DMS153 (cell line): ENCODE results near the gene STXBP5.

Experiments
- DNase-seq: peaks from one replicate; lab custom pipeline; 2025; lab: John Stamatoyannopoulos, UW

Gene STXBP5

DNA sequence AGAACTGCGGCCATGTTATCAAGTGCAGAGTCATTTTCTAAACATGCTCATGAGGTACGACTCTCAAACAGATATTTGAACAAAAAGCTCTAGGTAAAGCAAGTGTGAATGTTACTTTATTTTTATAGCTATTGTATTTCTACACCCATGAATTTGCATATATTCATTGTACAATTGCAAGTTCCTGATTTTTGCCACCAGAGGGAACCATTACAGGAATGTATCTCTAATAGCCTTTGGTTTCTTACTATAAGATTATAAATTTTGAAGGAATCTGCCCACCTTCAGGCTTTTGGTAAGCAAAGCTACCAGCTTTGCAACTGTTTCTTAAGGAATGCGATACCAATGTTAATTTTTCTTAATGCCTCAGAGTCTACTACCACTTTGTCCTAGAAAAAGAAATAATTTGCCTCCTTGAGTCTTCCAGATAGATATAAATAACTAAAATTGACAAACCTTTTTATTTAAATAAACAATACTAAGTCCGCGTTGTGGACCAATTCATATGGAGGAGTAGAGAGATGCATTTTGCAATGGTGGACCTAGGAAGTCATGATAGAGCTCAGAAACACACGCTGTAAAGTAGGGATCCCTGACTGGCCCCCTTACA lies 178.8 kb downstream of the STXBP5 start:
- DNase-seq, result no peak

- DNase-seq, result no peak
Observed at GRCh38 chr6:147384029-147384428, 179.8 kb downstream of the STXBP5 start.

GRCh38 chr6:147384737-147385710 lies 180.8 kb downstream of the STXBP5 start:
- no peak for DNase-seq

DNA sequence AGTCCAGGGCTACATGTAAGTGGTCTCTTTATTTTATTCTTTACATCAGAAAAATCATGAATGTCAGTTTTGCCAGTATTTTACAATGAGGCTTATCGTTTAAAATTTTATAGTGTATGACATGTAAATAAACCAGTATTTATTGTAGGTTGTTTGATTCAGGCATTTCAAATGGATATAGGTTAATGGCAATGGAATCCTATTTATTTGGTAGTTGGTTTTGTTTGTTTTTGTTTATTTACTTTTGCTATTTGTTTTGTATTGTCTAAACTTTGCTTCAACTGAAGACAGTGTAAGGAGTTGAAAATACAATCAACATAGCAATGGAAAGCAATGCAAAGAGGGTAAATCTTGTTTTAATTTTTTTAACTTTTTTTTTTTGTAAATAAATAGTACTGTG lies 185.2 kb downstream of the STXBP5 start:
- DNase-seq, result no peak

DNA sequence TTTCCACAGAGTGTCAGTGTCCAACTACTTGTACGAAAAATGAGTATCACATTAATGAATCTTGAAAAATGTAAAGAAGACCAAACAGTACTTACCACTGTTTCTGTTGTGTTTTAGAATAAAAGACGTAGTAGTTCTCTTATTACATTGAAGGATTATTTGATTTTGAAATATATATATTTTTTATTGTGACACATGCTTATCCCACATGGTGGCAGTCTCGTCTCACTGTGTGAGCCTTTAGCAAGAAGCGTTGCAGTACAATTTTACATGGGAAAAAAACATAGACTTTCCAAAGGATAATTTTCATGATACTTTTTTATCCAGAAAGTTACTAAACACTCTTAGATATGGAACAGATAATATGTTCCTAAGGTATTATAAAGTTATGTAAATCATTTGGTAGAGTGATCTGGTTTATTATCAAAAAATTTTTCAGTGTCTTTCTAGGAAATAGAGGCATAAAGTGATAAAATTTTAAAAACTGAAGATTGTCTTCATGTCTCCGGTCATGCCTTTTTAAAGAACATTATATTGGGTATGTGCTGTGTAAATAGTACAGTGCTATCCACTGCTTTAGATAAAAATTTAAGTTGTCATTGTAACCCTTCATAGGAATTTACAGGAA lies 186.8 kb downstream of the STXBP5 start:
- DNase-seq, result no peak

GRCh38 chr6:147392917-147393625 lies 188.9 kb downstream of the STXBP5 start:
- no peak for DNase-seq

DNA sequence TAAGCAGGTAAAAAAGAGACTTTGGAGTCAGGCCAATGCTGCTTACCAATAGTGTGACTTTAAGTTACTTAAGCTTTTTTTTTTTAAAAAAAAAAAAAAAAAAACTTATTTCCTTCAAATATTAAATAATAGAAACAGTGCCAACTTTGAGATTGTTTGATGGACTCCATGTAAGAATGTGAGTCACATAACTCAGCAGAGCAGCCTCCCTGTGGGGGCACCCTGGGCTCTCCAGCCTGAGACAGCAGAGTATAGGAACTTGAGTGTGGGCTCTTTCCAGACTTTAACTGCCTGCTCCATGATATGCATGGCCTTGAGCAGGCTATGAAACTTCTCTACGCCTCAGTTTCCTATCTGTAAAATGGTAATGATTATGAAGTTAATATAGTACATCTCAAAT lies 190.9 kb downstream of the STXBP5 start:
- no peak for DNase-seq

DNA sequence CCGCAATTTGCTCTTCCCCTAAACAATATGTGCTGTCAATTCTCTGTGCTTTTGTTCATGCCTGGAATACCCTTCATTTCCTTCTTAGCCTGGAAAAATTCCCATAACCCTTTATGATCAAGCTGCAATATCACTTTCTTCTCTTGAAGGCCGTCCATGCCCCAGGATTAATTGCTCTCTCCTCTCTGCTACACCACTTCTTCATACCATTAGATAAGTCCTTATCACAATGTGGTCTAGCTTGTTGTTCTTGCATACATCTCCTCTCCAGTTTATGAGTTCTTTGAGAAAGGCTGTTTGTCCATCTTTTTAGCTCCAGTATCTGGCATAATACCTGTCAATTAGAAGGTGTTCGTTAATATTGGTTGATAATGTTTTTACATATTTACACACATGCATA lies 193.1 kb downstream of the STXBP5 start:
- DNase-seq, result no peak

DNA sequence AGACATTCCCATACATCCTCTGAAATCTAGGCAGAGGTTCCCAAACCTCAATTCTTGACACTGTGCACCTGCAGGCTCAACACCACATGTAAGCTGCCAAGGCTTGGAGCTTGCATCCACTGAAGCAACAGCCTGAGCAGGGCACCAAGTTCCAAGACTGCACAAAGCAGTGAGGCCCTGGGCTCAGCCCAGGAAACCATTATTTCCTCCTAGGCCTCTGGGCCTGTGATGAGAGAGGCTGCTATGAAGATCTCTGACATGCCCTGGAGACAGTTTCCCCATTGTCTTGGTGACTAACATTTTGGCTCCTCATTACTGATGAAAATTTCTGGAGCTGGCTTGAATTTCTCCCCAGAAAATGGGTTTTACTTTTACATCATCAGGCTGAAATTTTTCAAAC lies 196.8 kb downstream of the STXBP5 start:
- DNase-seq, result no peak

DNA sequence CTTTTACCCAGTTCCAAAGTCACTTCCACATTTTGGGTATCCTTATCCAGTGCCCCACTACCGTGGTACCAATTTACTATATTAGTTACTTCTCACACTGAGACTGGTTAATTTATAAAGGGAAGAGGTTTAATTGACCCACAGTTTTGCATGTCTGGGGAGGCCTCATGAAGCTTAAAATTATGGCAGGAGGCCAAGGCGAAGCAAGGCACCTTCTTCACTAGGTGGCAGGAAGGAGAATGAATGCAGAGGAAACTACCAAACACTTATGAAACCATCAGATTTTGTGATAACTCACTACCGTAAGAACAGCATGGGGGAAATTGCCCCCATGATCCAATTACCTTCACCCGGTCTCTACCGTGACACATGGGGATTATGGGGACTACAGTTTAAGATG lies 197.6 kb downstream of the STXBP5 start:
- DNase-seq, result no peak

DNA sequence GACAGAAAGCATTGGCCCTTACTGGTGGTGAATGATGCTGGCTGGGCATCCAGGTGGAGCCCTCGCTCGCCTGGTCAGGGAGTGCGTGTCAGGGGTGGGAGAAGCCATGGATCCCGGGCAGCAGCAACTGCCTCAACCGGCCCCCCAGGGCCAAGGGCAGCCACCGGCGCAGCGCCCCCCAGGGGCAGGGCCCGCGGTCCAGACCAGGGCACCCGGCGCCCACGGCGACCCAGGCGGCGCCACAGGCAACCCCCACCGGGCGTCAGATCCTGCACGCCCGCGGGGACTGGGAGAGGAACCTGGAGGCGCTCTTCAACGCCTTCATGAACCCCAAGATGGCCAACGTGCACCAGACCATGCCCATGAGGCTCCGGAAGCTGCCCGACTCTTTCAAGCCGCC lies 202.6 kb downstream of the STXBP5 start:
- no peak for DNase-seq

GRCh38 chr6:147407571-147407970 lies 203.4 kb downstream of the STXBP5 start:
- DNase-seq, result no peak

DNA sequence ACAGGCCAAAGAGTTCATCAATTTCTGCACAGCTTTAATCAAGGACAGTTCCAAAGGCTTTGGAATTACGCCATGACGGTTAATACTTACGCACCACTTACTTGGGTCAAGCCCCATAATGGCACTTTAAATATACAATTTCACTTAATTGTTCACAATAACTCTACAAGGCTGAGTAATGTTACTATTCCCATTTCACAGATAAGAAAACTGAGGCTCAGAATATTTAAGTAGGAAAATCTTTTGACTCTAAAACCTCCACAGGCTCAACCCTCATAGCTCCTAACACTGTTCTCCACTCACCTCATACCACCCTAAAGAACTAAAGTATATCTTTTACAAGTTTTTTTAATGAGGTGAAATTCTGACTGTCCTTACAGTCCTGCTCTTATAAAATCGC lies 212.4 kb downstream of the STXBP5 start:
- DNase-seq, result no peak

DNA sequence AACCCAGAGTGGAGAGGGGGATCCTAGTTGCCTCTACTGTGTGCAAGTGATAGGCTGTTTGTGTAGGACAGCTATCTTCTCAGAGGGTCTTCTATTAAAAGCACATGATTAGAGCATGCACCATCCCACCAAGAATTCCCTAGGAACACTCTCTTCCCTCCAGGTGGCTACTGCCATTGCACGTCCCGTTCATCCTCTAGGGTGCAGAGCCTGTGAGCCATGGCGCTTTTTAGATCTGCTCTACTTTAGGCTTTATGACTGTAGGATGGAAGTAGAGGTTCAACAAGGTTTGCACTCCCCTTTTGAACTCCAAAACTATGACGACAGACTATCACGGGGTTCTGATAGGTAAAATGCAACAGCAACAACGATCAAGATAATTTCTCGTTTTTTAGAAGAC lies 213.7 kb downstream of the STXBP5 start:
- DNase-seq, result no peak

GRCh38 chr6:147418523-147418922 lies 214.3 kb downstream of the STXBP5 start:
- DNase-seq, result no peak

DNA sequence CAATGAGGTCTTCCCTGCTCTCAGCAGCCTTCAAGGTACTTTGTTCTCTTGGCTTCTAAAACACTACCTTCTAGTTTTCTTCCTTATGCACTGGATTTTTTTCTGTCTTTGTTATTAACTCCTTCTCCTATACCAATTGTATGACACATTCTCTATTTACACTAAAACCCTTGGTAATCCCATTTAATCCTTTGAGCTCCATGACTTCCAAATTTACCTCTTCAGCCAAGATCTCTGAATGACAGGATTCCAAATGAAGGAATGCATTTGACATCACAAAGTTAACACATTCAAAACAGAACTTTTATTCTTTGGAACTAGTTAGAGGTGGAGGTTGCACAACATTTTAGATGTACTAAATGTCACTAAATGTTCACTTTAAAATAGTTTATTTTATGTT lies 217.7 kb downstream of the STXBP5 start:
- no peak for DNase-seq

GRCh38 chr6:147423111-147423510 lies 218.9 kb downstream of the STXBP5 start:
- no peak for DNase-seq

DNA sequence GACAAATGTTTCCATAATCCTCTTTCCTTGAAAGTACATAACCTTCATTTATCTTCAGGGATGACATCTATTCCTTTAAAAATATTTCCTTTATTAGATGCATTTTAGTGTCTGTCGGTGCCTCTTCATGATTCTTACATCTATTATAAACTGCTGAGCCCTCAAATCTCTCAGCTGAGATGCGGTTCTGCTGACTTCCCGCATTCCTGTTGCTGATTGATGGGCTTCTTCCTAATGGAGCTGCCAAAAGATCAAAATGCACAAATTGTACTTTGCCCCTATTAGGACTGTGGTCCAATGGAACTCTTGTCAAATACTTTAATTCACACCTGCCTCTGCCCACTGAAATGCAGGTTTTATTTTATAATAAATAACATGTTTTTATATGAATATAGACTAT lies 225.6 kb downstream of the STXBP5 start:
- DNase-seq, result no peak

- no peak for DNase-seq
Observed at GRCh38 chr6:147430811-147431210, 226.6 kb downstream of the STXBP5 start.

GRCh38 chr6:147434076-147434475 lies 229.9 kb downstream of the STXBP5 start:
- DNase-seq, result no peak

- no peak for DNase-seq
Observed at GRCh38 chr6:147434516-147434915, 230.3 kb downstream of the STXBP5 start.

DNA sequence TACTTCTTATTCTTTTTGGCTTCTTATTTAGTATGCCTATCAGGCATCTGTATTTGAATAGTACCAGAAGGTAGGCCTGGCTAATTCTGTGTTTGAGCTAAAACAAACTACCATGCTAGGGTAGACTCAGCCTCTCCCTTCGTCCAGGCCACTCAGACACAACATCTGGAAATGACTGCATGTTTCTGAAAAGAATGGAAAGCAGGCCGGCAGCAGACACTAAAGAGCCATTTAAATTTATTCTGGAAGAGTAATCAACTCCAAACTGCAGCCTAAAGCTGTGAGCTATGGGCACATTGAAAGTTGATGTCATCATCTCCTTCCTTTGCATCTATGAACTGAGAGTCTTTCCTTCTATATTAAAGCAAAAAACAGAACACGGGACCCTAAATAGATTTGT lies 233.4 kb downstream of the STXBP5 start:
- DNase-seq, result no peak
